Measurements from ENCODE around the gene SPRR1A.

DNA sequence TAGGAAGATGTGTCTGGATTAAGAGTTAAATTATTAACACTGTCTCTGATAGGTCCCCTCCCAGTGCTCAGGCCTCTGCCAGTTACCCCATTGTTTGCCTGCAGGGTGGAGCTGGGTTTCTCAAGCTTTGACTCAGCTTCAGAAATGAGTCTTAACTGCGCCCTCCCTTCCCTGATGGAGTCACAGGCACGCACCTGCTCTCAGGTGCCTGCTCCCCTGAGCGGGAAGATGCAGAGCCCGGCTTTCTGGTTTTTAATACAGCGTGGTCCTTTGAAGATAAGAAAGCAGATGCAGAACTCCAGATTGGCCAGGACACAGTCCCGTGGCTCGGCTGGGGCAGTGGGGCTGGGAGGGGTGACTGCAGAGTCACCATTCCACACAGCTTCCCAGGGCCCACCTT, 16.7 kb upstream of the SPRR1A start:
- TF ChIP-seq, protein P1, sequence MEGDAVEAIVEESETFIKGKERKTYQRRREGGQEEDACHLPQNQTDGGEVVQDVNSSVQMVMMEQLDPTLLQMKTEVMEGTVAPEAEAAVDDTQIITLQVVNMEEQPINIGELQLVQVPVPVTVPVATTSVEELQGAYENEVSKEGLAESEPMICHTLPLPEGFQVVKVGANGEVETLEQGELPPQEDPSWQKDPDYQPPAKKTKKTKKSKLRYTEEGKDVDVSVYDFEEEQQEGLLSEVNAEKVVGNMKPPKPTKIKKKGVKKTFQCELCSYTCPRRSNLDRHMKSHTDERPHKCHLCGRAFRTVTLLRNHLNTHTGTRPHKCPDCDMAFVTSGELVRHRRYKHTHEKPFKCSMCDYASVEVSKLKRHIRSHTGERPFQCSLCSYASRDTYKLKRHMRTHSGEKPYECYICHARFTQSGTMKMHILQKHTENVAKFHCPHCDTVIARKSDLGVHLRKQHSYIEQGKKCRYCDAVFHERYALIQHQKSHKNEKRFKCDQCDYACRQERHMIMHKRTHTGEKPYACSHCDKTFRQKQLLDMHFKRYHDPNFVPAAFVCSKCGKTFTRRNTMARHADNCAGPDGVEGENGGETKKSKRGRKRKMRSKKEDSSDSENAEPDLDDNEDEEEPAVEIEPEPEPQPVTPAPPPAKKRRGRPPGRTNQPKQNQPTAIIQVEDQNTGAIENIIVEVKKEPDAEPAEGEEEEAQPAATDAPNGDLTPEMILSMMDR (IDR thresholded peaks at IDR 0.05; ENCODE audit: insufficient read depth, low read length), result no peak
- TF ChIP-seq POLR2AphosphoS5 (IDR thresholded peaks at IDR 0.05; ENCODE audit: low read depth) (no peak), GABPA (IDR thresholded peaks at IDR 0.05; ENCODE audit: low read depth) (no peak)
- TF ChIP-seq, protein P2, sequence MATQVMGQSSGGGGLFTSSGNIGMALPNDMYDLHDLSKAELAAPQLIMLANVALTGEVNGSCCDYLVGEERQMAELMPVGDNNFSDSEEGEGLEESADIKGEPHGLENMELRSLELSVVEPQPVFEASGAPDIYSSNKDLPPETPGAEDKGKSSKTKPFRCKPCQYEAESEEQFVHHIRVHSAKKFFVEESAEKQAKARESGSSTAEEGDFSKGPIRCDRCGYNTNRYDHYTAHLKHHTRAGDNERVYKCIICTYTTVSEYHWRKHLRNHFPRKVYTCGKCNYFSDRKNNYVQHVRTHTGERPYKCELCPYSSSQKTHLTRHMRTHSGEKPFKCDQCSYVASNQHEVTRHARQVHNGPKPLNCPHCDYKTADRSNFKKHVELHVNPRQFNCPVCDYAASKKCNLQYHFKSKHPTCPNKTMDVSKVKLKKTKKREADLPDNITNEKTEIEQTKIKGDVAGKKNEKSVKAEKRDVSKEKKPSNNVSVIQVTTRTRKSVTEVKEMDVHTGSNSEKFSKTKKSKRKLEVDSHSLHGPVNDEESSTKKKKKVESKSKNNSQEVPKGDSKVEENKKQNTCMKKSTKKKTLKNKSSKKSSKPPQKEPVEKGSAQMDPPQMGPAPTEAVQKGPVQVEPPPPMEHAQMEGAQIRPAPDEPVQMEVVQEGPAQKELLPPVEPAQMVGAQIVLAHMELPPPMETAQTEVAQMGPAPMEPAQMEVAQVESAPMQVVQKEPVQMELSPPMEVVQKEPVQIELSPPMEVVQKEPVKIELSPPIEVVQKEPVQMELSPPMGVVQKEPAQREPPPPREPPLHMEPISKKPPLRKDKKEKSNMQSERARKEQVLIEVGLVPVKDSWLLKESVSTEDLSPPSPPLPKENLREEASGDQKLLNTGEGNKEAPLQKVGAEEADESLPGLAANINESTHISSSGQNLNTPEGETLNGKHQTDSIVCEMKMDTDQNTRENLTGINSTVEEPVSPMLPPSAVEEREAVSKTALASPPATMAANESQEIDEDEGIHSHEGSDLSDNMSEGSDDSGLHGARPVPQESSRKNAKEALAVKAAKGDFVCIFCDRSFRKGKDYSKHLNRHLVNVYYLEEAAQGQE (IDR thresholded peaks at IDR 0.05; ENCODE audit: insufficient replicate concordance, low read depth), result no peak

All from HL-60 (cell line).